H9 (cell line): Measurements from ENCODE around the gene NPIPB6. TPM values are rescaled to one million over a fixed set of nuclear protein-coding genes. Genes with fewer than 3 reads are reported as not detected.

Source experiments
- DNase-seq: peaks from one replicate; pipeline ENCODE4 v3.0.0-alpha.2; 2017
- H2AFZ ChIP-seq: one replicate; pipeline ENCODE4 v1.6.1; 2013; ENCODE audit warnings: mild to moderate bottlenecking, low read length, control low read depth, moderate library complexity
- H2AK5ac ChIP-seq: 2 replicates; pipeline ENCODE4 v1.6.1; 2013; ENCODE audit warnings: low read length, control low read depth, mixed read lengths; ENCODE audit not compliant: insufficient read length
- H2BK120ac ChIP-seq: one replicate; pipeline ENCODE4 v1.6.1; 2013; ENCODE audit warnings: low read depth, mild to moderate bottlenecking, low read length, control low read depth, inconsistent platforms; ENCODE audit not compliant: poor library complexity, severe bottlenecking
- H2BK12ac ChIP-seq: 2 replicates; pipeline ENCODE4 v1.6.1; 2013; ENCODE audit warnings: low read length, control low read depth, mixed read lengths, low read depth; ENCODE audit not compliant: insufficient read length
- H2BK15ac ChIP-seq: 2 replicates; pipeline ENCODE4 v1.6.1; 2013; ENCODE audit warnings: low read depth, low read length, control low read depth
- H2BK20ac ChIP-seq: one replicate; pipeline ENCODE4 v1.6.1; 2013; ENCODE audit warnings: low read depth, mild to moderate bottlenecking, low read length, control low read depth, inconsistent platforms; ENCODE audit not compliant: poor library complexity, severe bottlenecking
- H2BK5ac ChIP-seq: 2 replicates; pipeline ENCODE4 v1.6.1; 2013; ENCODE audit warnings: low read length, control low read depth, mixed read lengths; ENCODE audit not compliant: insufficient read length
- H3K14ac ChIP-seq: 2 replicates; pipeline ENCODE4 v1.6.1; 2013; ENCODE audit warnings: low read length, control low read depth; ENCODE audit not compliant: insufficient read depth
- H3K18ac ChIP-seq: 2 replicates; pipeline ENCODE4 v1.6.1; 2013; ENCODE audit warnings: low read depth, mild to moderate bottlenecking, mixed read lengths, low read length, control low read depth; ENCODE audit not compliant: insufficient read length
- H3K23ac ChIP-seq: 2 replicates; pipeline ENCODE4 v1.6.1; 2013; ENCODE audit warnings: low read length, control low read depth, mixed read lengths, low read depth; ENCODE audit not compliant: insufficient read length
- H3K23me2 ChIP-seq: 2 replicates; pipeline ENCODE4 v1.6.1; 2013; ENCODE audit warnings: low read depth, mild to moderate bottlenecking, mixed read lengths, low read length, control low read depth; ENCODE audit not compliant: insufficient read length, poor library complexity, severe bottlenecking
- H3K27ac ChIP-seq: 2 replicates; pipeline ENCODE4 v1.5.1; 2013; ENCODE audit warnings: low read length, control low read depth, mixed read lengths, low read depth; ENCODE audit not compliant: insufficient read length
- H3K27me3 ChIP-seq: 2 replicates; pipeline ENCODE4 v1.6.1; 2013; ENCODE audit warnings: low read length, control low read depth, inconsistent platforms; ENCODE audit not compliant: insufficient read depth
- H3K4ac ChIP-seq: 2 replicates; pipeline ENCODE4 v1.6.1; 2013; ENCODE audit warnings: low read depth, mild to moderate bottlenecking, control low read depth, inconsistent platforms, low read length, moderate library complexity
- H3K4me1 ChIP-seq: 2 replicates; pipeline ENCODE4 v1.6.1; 2013; ENCODE audit warnings: low read length, control low read depth, inconsistent platforms; ENCODE audit not compliant: insufficient read depth
- H3K4me2 ChIP-seq: 2 replicates; pipeline ENCODE4 v1.6.1; 2013; ENCODE audit warnings: low read length, control low read depth, mixed read lengths; ENCODE audit not compliant: insufficient read length, insufficient read depth
- H3K56ac ChIP-seq: 2 replicates; pipeline ENCODE4 v1.6.1; 2013; ENCODE audit warnings: low read depth, mild to moderate bottlenecking, mixed read lengths, low read length, control low read depth; ENCODE audit not compliant: insufficient read length
- H3K79me1 ChIP-seq: 2 replicates; pipeline ENCODE4 v1.6.1; 2013; ENCODE audit warnings: low read depth, mild to moderate bottlenecking, moderate library complexity, low read length, control low read depth, inconsistent platforms; ENCODE audit not compliant: insufficient read depth, poor library complexity, severe bottlenecking
- H3K79me2 ChIP-seq: 2 replicates; pipeline ENCODE4 v1.6.1; 2013; ENCODE audit warnings: low read length, control low read depth, inconsistent platforms; ENCODE audit not compliant: insufficient read depth
- H3K9ac ChIP-seq: 2 replicates; pipeline ENCODE4 v1.6.1; 2013; ENCODE audit warnings: low read length, control low read depth, mixed read lengths; ENCODE audit not compliant: insufficient read length; ENCODE audit errors: extremely low read depth
- H3K9me3 ChIP-seq: one replicate; pipeline ENCODE4 v1.6.1; 2013; ENCODE audit warnings: low read depth, low read length, inconsistent platforms; ENCODE audit not compliant: control insufficient read depth
- H3T11ph ChIP-seq: one replicate; pipeline ENCODE4 v1.6.1; 2013; ENCODE audit warnings: mild to moderate bottlenecking, low read length, control low read depth, inconsistent platforms
- H4K20me1 ChIP-seq: one replicate; pipeline ENCODE4 v1.6.1; 2013; ENCODE audit not compliant: control insufficient read depth, insufficient read length, insufficient read depth
- H4K5ac ChIP-seq: 2 replicates; pipeline ENCODE4 v1.6.1; 2013; ENCODE audit warnings: low read depth, mild to moderate bottlenecking, mixed read lengths, low read length, control low read depth; ENCODE audit not compliant: insufficient read length
- H4K8ac ChIP-seq: replicated peaks from 2 replicates; pipeline ENCODE4 v1.6.1; 2013; ENCODE audit warnings: low read length, control low read depth, mixed read lengths, low read depth; ENCODE audit not compliant: insufficient read length
- H4K91ac ChIP-seq: 2 replicates; pipeline ENCODE4 v1.6.1; 2013; ENCODE audit warnings: low read depth, mild to moderate bottlenecking, moderate library complexity, mixed read lengths, low read length, control low read depth; ENCODE audit not compliant: insufficient read length
- H3K27ac Mint-ChIP-seq, 3 experiments: 2 replicates in 2 of 3; 3 replicates in 1 of 3; pipeline ENCODE4 v1.8.0; 2020 to 2021; ENCODE audit warnings: mixed read lengths in 3 of 3, mild to moderate bottlenecking in 1 of 3, moderate library complexity in 1 of 3
- H3K27me3 Mint-ChIP-seq: 2 replicates; pipeline ENCODE4 v1.8.0; 2021; ENCODE audit warnings: low read depth, mild to moderate bottlenecking, moderate library complexity, mixed read lengths
- H3K36me3 Mint-ChIP-seq, 3 experiments: 2 replicates in 2 of 3; 3 replicates in 1 of 3; pipeline ENCODE4 v1.8.0; 2020 to 2021; ENCODE audit warnings: low read depth in 3 of 3, mixed read lengths in 3 of 3; ENCODE audit not compliant: insufficient read depth in 1 of 3
- H3K4me1 Mint-ChIP-seq, 2 experiments: 2 replicates each; pipeline ENCODE4 v1.8.0; 2020; ENCODE audit warnings: mixed read lengths in 2 of 2
- H3K4me3 Mint-ChIP-seq, 2 experiments: 2 replicates in 1 of 2; 3 replicates in 1 of 2; pipeline ENCODE4 v1.8.0; 2020 to 2021; ENCODE audit warnings: mild to moderate bottlenecking in 2 of 2, mixed read lengths in 2 of 2, moderate library complexity in 1 of 2
- H3K9me3 Mint-ChIP-seq, 2 experiments: 2 replicates in 1 of 2; 3 replicates in 1 of 2; pipeline ENCODE4 v1.8.0; 2020; ENCODE audit warnings: mild to moderate bottlenecking in 2 of 2, mixed read lengths in 2 of 2, moderate library complexity in 1 of 2
- WGBS: extraction: QIAGEN DNeasy Blood & Tissue Kit; methylation state at CpG from one replicate; pipeline ENCODE4 v1.1.7; 2013; ENCODE audit warnings: missing lambda C conversion rate, low lambda C conversion rate, mixed read lengths; ENCODE audit not compliant: insufficient read length; ENCODE audit errors: extremely low coverage; 5-methylcytosine and 5-hydroxymethylcytosine counted together
- total RNA-seq: library from RNA; stranded (reverse); gene quantifications from 2 replicates; pipeline ENCODE4 v1.2.1, GENCODE V29; 2021
- TF ChIP-seq, protein P1 (sequence below): fragments of 200-600 bp; sonication (generic); conservative IDR thresholded peaks from 3 replicates; pipeline ENCODE4 v1.8.0; 2021; ENCODE audit warnings: antibody characterized with exemption, mild to moderate bottlenecking

NPIPB6 gene
- total RNA-seq, 1 experiment from 2014 or later: 5.2 TPM

DNA sequence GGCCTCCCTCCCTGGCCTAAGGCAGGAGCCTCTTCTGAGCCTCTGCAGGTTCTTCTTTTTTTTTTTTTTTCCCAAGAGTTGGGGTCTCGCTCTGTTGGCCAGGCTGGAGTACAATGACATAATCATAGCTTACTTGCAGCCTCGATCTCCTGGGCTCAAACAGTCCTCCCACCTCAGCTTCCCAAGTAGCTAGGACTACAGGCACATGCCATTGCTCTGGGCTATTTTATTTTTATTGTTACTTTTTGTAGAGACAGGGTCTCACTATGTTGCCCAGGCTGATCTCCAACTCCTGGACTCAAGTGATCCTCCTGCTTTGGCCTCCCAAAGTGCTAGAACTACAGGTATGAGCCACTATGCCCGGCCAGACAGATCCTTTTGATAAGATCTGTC, 38.4 kb downstream of the NPIPB6 start:
- TF ChIP-seq, protein P1, sequence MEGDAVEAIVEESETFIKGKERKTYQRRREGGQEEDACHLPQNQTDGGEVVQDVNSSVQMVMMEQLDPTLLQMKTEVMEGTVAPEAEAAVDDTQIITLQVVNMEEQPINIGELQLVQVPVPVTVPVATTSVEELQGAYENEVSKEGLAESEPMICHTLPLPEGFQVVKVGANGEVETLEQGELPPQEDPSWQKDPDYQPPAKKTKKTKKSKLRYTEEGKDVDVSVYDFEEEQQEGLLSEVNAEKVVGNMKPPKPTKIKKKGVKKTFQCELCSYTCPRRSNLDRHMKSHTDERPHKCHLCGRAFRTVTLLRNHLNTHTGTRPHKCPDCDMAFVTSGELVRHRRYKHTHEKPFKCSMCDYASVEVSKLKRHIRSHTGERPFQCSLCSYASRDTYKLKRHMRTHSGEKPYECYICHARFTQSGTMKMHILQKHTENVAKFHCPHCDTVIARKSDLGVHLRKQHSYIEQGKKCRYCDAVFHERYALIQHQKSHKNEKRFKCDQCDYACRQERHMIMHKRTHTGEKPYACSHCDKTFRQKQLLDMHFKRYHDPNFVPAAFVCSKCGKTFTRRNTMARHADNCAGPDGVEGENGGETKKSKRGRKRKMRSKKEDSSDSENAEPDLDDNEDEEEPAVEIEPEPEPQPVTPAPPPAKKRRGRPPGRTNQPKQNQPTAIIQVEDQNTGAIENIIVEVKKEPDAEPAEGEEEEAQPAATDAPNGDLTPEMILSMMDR: no peak
- Histone ChIP-seq H2BK15ac (no peak overlapping the region), H2BK20ac (no peak overlapping the region), H4K8ac (no peak overlapping the region), H4K20me1 (no peaks in the 10 kb centered on the region), H3K14ac (no peak overlapping the region), H2AK5ac (no peak overlapping the region), H3K4me1 (no peaks in the 10 kb centered on the region), H3K23me2 (no peaks in the 10 kb centered on the region), H3K79me1 (no peaks in the 10 kb centered on the region), H3K18ac (no peak overlapping the region), H2BK12ac (no peak overlapping the region), H3K79me2 (no peaks in the 10 kb centered on the region), H3K27ac (no peak overlapping the region), H3K56ac (no peak overlapping the region), H2AFZ (no peak overlapping the region), H3K9ac (no peak overlapping the region), H3K27me3 (no peaks in the 10 kb centered on the region), H3K4me2 (no peak overlapping the region), H3K9me3 (no peaks in the 10 kb centered on the region), H3K23ac (no peak overlapping the region), H2BK120ac (no peak overlapping the region), H3T11ph (no peak overlapping the region), H3K4ac (no peak overlapping the region), H4K91ac (no peak overlapping the region), H4K5ac (no peak overlapping the region), H2BK5ac (no peak overlapping the region)
- H3K4me3 Mint-ChIP-seq: no peak overlapping the region
- WGBS: no CpG with 5 or more reads among the region's 3 CpGs
- peak overlapping the region in 1 of 3 experiments; percentile 52; a peak in 2 of 7 replicates for H3K27ac Mint-ChIP-seq
- DNase-seq: no peak
- H3K9me3 Mint-ChIP-seq: no peaks in the 10 kb centered on the region
- peaks cover 3 to 10% of the 10 kb centered on the region in 2 experiments; a peak in 2 of 4 replicates for H3K4me1 Mint-ChIP-seq
- H3K36me3 Mint-ChIP-seq: peaks cover 0 to 6% (median 6%) of the 10 kb centered on the region in 3 experiments; a peak in 3 of 7 replicates
- no peaks in the 10 kb centered on the region; the same call in 1 of the 2 replicates for H3K27me3 Mint-ChIP-seq
